DMS53 treated with DMSO at 0.1 percent for 48 hours (cell line): ENCODE measurements around the gene NR2F2.

Experiments
- DNase-seq: peaks from one replicate; lab custom pipeline; 2025; ENCODE audit not compliant: unreplicated experiment; lab: John Stamatoyannopoulos, UW

Gene NR2F2

DNA sequence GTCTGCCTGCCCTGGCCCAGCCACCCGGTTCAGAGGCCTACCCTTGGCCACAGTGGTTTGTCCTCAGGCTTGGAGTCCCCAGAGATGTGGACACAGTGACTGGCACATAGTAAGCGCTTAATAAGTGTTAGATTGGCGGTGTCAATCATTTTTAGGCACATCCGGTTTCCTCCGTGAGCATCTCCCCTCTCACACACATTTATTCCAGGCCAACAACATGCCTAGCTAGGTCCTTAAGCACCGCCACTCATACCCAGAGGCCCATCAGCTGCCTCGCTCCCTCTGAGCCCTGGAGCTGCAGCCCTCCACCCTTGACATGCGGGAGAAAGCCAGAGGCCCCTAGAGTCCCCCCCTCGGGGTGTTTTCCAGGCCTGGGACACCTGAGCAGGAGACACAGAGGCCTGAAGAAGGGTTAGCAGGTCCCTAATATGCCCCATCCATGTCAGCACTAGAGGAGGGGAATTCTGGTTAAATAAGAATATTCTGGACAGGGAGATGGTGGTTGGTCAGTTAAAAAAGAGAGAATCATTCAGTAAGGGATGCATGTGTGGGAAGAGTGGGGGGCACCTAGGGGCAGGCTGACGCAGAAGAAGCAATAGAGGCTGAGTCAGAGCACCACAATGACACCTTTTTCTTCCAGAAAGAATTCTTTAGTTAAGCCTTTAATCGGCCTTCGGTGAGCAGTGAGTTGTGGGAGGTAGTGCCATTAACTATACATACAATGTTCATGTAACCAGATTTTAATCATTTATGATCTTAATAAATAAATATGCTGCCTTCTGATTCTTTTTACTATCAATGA, 22.3 kb downstream of the NR2F2 start:
- DNase-seq, result no peak

DNA sequence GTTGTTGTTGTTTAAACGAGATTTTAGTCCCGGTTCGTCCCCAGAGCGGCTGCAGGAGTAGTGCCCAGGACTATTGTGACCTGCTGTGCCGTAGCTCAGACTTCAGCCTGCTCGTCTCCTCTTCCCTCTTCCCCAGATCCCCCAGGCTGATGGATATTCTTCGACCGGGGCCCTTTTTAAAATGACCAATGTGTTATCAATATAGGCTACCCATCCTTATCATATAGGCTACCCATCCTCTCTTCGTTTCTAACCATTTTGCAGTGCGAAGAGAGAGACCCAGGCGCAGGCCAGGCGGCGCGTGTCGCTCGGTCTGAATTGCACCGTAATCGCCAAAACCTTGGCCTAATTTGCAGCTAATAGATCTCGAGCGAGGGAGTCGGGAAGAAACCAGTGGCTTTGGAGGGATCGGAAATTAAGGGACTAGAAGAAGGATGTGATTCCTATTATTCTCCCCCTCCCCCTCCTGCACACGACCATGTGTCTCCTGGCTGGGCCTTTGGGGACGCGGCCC, 23.0 kb downstream of the NR2F2 start:
- DNase-seq, result no peak

DNA sequence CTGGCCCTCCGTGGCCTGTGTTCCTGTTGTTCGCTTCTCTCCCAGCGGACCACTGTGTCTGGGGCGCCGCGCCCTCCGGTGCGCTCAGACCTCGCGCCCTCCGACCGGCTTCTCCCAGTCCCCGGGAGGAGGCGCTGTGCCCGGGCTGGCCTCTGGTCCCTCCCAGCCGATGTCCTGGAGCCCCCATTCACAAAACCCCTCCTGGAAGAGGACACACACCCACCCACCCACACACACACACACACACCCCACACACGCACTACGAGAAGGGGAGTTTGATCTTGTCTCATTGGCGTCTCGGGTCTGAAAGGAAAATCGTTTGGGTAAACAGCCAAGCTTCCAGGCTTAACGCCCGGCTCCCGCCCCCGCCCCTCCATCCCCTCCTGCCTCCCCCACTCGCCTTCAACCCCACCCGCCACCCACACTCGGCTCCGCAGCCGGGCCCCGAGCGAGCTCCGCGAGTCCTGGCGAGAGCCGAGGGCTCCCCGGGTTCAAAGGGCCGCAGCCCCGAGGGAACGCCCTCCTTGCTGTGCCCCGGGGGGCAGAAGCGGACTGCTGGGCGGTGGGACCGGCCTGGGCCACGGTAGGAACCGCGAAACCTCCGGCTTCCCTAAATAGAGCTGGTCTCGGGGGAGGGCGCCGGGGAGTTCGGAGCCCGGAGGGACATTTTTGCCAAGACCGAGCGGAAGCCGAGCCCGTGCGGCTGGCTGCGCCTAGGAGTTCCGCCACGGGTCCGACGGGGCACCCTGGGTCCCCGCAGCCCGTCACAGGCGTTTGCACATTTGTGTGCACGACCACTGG, 23.6 kb downstream of the NR2F2 start:
- no peak for DNase-seq

DNA sequence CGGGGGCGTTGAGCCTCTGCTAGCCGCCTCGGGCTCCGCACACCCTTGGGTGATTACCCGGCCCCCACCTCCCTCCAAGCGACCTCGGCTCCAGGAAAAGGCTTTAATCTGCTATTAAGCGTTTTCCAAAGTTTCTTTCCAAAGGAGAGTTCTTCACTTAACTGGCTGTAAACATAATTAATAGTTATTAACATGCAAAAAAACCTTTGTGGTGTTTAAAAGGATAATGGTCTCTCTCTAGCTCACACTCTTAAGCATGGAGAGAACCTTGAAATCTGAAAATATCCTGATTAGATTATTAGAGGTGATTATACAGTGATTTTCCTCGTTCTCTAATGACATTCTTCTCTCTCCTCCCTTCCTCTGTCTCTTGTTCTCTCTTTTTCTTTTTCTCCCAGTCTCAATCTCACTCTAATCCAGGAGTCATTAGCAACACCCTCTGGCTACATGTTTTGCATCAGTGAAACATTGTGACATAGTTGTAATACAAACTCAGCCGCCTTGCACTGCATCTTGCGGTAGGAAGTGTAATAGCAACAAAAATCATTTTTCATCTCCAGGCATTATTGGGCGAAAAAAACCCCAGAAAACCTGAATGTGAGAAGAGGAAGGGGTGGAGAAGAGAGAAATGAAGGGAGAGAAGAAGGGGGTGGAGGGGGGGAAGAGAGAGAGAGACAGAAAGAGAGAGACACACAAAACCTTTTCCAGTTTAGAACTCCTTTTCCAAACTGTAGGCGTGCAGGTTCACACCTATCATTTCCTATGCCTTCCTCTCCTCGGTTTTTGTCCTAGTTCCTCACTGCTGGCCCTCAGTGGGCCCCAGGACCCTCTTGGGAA, 24.4 kb downstream of the NR2F2 start:
- DNase-seq, result no peak

DNA sequence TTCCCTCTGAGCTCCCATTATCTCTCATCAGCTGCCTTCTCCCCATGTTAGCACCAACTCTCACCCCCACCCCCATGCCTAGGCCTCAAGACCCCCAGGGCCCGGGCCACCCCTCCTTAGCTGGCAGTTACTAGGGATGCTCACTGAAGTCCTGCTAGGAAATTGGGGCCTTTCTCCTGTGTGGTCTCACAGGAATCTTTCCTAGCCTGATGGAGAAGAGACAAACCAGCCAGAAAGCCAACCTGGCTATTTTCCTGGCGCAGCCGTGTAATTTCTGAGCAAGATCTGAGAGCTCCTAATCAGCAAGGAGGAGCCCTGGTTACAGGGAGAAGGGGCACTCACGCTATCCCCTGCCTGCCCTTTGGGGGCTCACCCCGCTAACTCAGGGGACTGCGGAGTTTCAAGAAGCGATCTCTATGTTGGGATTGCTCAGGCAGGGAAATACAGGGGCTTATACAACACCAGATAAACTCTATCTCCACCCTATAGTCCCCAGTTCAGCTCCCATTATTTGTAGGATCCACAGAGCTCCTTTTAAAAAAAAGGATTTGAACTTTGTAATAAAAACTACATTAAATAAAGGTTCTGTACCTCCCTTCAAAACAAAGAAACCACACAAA, 25.2 kb downstream of the NR2F2 start:
- no peak for DNase-seq

DNA sequence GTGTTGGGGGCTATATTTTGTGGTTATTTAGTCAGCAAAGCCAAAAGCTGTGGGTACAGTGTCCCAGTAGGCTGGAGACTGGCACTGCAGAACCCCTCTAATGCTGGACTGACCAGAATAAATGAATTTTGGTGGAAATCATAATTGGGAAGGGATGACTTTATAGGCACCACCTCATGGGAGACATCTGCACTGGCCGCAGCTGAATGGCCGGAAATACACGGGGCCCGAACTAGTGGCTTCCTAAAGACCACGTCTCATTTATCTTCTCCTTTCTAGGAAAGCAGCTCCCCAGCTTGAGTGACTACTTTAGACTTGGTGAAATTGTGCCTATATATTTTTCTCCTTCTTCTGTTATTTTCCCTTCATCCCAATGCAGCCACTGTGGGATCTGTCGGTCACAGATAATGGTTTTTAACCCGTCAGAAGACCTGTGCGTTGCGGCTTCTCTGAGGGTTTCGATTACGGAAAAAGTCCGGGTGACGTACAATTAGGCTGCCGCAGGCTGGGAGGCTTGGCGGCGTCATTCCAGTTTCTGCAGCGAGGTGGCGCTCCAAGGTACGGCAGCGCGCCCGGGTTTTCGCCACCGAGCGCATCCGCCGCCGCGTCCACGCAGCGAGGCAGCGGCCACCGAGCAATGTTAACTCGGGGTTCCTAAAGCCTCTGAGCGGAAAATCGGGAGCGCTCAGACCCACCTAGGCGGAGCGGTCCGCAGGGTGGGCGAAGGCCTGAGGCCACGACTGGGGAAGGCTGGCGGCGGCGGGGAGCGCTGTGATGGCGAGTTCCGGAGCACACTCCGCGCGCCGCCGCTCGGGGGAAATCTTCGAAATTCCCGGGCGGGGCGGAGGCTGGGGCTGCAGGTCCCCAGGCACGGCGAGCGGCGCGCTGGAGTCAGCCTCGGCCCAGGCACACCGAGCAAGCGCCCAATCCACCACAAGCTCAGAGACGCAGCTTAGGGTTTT, 26.3 kb downstream of the NR2F2 start:
- DNase-seq, result no peak

DNA sequence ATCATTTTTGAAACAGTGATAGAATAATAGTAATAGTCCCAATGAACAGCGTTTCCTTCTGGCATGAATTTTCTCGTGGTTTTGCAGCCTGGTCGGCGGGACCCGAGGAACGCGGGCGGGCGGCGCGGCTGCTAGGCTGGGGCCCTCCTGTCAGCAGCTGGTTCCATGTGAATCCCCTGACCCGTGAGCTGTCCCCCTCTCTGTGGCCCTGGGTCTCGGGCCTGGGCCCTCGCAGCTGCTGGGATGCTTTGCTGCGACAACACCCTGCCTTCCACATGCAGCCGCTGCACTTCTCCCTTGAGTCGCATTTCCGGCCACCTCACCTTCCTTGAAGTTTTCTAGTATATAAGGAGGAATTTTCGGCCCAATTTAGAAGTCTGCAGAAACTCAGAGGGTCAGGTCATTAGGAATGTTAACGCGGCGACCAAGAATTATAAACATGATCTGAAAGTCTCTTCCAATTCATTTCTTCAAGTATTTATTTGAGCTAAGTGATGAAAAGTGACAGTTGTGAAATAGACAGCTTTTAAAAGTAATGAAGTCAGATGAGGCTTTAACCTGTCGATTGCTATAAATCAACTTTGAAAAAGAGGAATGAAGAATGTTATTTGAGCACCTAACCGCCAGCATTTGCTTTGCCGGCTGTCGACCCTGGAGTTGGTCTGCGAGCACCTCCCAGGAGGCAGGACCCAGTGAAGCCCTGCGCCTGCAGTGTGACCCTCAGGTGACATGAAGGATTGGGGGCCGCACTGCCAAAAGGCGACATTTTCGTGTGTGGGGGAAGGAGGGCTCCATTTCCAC, 27.7 kb downstream of the NR2F2 start:
- no peak for DNase-seq

DNA sequence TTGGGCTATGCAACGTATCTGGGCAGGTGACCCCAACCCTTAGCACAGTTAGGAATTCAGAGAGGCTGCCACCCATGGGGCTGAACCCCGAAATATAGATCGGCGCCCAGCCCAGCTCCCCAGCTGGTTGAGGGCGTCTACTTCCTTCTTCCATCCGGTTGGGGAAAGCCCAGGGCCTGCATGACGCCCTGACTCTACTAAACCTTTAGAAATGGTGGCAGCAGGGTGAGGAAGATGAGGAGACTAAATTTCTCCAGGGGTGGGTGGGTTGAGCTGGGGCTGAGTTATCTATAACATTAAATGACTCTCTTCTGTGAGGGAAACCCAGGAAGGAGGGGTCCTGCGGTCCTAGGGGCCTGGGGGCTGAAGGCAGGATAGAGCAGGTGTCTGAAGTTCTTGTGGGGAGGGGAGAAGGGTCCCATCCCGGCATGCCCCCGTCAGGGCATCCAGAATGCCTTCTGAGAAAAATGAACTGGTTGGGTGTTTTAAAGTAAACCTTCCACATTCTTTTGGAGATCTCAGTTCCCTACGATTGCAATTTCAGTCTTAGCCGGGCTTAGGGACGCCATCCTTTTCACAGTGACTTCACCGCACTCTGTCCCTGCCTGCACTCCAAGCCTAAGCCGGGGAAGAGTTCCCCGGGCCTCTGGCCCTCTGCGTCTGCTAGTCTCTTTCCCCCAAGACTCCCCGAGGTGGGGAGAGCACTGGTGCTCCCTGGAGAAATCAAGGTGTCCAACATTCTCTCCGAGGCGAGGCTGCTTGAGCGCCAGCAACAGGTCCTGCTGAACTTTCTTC, 28.5 kb downstream of the NR2F2 start:
- DNase-seq, result no peak

DNA sequence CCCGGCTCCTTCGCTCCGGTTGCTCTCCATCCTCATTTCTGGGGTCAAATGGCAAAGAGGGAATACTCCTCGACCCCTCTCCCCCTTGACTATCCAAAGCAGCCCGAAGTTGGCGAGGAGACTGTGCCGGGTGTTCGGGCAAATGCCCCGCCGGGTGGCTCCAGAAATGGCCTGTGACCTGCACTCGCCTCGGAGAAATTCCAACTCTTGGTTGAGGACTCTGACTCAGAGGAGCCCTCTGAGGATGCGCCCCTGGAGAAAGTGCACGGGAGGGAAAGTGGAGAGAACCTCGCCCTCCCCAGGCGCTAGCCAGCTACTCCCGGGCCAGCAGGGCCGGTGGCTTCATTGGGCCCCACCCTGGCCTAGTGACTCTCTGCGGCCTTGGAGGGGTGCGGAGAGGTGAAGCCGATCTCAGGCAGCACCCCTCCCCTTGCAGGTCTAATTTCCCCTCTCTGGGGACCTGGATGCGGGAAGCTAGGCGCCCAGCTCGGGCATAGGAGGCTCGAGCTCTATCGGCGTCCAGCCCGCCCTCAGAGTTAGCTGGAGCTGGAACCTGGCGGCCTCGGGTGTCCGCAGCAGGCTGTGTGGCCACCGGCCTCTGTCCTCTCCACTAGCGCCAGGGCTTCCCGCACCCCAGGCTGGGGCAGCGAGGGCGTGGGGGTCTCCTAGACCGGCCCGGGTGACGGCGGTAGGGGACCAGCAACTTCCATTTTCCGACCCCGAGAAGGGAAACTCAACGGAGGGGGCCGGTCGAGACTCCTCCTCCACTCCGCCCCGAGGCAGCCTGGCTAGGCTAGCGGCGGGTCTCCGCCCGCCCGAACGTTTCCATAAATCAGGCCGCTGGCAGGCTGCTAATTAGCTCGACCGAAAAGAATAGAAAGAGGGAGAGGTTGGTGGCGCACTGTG, 29.4 kb downstream of the NR2F2 start:
- DNase-seq, result no peak

DNA sequence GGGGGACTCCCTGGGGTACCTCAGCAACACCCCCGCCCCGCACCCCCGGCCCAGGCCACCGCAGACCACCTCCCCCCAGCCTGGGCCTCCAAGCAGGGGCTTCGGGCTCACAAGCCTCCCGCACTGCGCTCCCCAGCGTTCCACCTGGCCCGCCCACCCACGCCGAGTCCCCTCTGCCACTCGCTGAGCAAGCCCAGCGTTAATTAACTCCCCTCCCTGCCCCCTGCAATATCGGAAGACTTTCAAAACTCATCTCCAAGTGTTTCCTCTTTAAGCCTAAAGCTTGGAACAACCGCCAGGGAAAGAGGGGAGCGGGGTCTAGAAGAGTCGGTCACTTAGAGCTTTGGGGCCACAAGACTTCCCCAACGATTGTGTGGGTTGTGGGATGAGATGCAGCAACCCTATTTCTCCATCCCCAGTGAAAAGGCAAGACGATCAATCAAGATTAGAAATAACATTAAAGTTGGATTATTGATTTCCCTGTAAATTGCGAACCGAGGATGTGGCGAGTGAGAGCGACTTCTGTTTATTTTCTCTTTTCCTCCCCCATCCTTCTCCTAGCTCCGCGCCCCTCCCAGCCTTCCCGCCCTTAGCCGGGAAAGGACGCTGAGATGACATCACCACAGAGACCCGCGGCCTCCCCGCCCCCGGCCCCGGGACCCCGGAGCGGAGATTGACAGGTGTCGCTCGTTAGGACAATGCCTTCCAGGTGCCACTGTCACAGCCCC, 30.2 kb downstream of the NR2F2 start:
- DNase-seq, result no peak

DNA sequence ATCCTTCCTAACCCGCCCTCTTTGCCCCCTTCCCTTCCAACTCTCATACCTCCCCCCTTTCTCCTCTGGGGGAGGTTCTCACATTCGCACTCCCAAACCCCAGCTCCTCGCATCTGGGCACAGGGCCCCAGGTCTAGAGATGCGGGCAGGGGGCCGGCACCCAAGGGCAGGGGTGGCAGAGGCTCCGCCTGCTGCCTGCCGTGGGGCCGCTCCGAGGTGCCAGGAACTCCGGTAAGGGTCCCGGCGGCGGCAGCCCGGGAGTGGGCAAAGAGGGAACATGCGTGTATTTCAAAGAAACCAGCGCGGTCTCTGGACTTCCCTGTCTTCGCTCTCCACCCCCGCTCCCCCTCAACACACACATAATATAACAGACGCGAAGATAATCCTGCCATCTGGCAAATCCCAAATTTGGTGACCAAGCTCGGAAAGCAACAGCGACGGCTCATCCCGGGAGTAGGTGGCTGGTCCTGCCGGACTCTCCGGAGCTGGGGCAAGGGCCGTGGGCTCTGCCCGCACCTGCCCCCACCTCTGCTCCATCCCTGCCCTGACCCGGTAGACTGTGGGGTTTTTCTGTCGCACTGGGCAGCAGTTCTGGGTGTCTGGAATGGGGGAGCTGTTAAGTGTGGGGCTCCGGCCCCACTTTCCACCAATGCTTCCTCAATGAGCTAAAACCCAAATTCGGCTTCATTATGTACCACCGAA, 31.0 kb downstream of the NR2F2 start:
- DNase-seq, result no peak

DNA sequence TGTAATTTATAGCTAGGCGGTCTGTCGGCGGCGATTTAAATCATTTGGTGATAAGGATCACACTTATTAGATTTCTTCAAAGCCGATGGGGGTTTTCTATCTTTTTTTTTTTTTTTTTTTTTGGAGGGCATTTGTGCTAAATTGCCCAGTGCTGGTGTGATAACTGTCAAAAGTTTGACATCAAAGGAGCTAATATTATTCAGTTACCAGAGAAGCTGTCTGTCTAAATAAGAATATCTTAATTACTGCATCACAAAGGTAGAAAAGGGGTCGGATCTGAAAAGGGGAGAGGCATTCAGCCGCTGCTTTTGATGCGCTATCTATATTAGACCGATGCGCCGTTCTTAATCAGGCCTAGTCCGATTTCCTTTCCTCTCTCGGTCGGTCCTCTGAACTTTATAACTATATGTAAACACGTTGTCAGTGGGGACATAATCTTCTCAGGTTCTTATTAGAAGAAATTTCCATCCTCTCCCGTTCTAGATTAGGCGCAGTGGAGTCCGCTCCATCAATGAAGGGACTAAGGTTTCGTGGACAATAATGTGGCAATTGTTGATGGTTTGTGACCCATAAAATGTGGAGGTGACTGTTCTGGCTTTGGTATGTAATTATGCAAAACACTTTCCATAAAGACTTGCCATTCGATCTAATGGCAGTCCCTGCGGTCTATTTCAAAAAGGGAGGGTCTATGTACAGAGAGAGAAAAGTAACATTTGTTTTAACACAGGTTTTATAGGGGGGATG, 31.7 kb downstream of the NR2F2 start:
- no peak for DNase-seq

DNA sequence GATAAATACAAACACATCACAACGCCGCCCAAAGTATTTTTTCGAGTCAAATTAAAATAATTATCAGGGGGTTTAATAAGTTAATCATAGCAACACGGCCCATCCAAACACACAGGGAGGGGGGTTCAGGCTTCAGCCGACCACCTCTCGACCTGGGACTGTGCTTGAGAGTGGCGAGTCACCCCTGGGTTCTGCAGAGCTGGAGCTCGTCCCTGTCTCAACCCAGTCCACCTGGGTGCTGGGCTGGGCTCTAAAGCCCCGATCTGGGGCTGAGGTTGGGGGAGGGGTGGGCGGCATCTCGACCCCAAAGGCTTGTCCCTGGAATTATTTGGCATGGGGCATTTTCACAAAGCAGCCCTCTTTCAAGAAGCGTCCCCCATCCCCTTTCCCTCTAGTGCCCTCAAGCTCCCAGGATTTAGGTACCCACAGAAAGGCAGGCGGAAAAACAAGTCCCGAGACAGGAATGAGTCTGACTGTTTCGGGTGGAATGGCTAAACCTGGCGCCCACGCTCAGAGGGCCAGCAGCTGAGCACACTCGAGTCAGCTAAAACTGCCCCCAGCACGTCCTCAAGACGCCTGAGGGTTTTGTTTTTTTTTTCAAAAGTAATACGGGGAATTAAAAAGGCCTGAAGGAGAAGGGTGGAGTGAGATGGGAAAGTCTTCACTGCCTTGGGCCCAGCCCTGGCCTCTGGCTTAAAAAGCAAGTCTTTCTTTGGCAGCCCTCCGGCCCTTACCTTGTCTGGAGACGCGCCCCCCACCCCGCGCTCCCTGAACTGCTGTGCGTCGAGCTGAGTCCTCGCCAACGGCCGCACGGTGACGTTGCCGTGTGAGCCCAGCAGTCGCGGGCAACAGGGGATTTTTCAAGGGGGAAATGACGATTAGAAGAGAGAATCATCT, 32.5 kb downstream of the NR2F2 start:
- no peak for DNase-seq

DNA sequence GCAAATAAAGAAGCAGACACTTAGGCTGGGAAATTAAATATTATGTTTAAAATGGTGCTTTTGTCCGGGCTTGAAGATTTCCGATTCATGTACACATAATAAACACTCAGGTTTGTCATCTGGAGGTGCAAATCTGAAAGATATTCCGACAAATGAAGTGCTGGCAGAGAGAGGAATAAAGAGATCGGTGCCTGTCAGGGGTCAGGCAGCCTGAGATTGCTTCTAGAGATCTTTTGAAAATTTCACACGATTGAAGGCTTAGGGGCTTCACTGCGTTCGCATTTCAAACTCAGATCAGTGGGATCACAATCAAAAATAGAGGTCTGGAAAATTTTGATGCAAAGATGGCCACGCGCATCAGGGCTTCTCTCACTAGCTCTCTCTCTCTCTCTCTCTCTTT, 33.2 kb downstream of the NR2F2 start:
- DNase-seq, result no peak
